K562 (cell line): ENCODE measurements around the gene FAM184B. TPM values are rescaled to one million over a fixed set of nuclear protein-coding genes. Genes with fewer than 3 reads are reported as not detected.

Experiments used
- KDM4B ChIP-seq, 2 experiments: fragments of 450-650 bp in 1 of 2; sonication (generic) in 1 of 2; IDR thresholded peaks; 2 replicates each; pipeline ENCODE4 v1.6.1; 2016 to 2017; ENCODE audit warnings: borderline replicate concordance in 2 of 2, antibody characterized with exemption in 1 of 2, low read depth in 1 of 2, mild to moderate bottlenecking in 1 of 2
- SAFB ChIP-seq: fragments of 200-400 bp; formaldehyde crosslinking; IDR thresholded peaks from 2 replicates; pipeline ENCODE4 v1.6.1; 2017; ENCODE audit warnings: low read depth, low read length, borderline replicate concordance
- polyA plus RNA-seq, 8 experiments: library from polyadenylated mRNA; depleted of rRNA in 4 of 8; stranded (reverse) in 5 of 8; unstranded in 3 of 8; fragments of >200 nt; fragmentation: Nextera tagmentation in 2 of 8; fragmentation: Illumina TruSeq in 1 of 8; extraction: Ambion mirVana in 2 of 8; extraction: Trizol in 1 of 8; gene quantifications; 2 replicates each; pipeline versions ENCODE4 v1.2.1 to v1.2.3, GENCODE V29; 2011 to 2014; ENCODE audit warnings: inconsistent platforms in 1 of 8, missing spikeins in 1 of 8
- total RNA-seq, 7 experiments: library from RNA; depleted of rRNA in 6 of 7; stranded (reverse); fragments of >200 nt in 6 of 7; fragmentation: Illumina TruSeq in 2 of 7; extraction: Trizol in 2 of 7; gene quantifications; 2 replicates each; pipeline versions ENCODE4 v1.2.1 to v1.2.3, GENCODE V29; 2011 to 2021; ENCODE audit warnings: low replicate concordance in 1 of 7
- TF ChIP-seq, protein P1 (sequence below): fragments of 450-650 bp; IDR thresholded peaks from 2 replicates; pipeline ENCODE4 v1.6.1; 2016; ENCODE audit warnings: mild to moderate bottlenecking, moderate library complexity
- TF ChIP-seq, protein P2 (sequence below), 2 experiments: IDR thresholded peaks; 2 replicates each; pipeline ENCODE4 v1.6.1; 2012; ENCODE audit warnings: improper control_type of control experiment in 2 of 2, low read depth in 2 of 2, low read length in 2 of 2, borderline replicate concordance in 1 of 2
- TF ChIP-seq, protein P3 (sequence below): fragments of 450-650 bp; IDR thresholded peaks from 2 replicates; pipeline ENCODE4 v1.6.1; 2016; ENCODE audit warnings: low read depth

The FAM184B gene
- total and polyA plus RNA-seq, 9 of the 15 experiments (the other 6 are each of a cell fraction or from before 2014, with no cell fraction given) = not detected

DNA sequence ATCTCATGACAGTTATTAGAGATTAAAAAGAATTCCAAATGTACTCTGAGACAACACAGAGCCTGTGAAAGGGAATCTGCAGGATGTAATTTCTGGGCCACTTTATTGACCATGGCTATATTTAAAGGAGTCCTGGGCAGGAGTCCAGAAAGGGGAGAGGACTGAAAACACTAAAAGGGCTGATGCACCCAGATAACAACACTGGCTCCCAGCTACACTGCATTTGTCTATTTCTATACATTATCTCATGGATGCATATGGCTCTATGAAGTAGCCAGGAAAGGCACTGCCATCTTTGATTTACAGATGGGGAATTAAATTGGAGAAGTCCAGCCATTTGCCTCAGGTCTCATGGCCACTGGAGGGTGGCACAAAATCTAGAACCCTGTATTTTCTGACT lies 111.0 kb downstream of the FAM184B start (continued):
- TF ChIP-seq, protein P1, sequence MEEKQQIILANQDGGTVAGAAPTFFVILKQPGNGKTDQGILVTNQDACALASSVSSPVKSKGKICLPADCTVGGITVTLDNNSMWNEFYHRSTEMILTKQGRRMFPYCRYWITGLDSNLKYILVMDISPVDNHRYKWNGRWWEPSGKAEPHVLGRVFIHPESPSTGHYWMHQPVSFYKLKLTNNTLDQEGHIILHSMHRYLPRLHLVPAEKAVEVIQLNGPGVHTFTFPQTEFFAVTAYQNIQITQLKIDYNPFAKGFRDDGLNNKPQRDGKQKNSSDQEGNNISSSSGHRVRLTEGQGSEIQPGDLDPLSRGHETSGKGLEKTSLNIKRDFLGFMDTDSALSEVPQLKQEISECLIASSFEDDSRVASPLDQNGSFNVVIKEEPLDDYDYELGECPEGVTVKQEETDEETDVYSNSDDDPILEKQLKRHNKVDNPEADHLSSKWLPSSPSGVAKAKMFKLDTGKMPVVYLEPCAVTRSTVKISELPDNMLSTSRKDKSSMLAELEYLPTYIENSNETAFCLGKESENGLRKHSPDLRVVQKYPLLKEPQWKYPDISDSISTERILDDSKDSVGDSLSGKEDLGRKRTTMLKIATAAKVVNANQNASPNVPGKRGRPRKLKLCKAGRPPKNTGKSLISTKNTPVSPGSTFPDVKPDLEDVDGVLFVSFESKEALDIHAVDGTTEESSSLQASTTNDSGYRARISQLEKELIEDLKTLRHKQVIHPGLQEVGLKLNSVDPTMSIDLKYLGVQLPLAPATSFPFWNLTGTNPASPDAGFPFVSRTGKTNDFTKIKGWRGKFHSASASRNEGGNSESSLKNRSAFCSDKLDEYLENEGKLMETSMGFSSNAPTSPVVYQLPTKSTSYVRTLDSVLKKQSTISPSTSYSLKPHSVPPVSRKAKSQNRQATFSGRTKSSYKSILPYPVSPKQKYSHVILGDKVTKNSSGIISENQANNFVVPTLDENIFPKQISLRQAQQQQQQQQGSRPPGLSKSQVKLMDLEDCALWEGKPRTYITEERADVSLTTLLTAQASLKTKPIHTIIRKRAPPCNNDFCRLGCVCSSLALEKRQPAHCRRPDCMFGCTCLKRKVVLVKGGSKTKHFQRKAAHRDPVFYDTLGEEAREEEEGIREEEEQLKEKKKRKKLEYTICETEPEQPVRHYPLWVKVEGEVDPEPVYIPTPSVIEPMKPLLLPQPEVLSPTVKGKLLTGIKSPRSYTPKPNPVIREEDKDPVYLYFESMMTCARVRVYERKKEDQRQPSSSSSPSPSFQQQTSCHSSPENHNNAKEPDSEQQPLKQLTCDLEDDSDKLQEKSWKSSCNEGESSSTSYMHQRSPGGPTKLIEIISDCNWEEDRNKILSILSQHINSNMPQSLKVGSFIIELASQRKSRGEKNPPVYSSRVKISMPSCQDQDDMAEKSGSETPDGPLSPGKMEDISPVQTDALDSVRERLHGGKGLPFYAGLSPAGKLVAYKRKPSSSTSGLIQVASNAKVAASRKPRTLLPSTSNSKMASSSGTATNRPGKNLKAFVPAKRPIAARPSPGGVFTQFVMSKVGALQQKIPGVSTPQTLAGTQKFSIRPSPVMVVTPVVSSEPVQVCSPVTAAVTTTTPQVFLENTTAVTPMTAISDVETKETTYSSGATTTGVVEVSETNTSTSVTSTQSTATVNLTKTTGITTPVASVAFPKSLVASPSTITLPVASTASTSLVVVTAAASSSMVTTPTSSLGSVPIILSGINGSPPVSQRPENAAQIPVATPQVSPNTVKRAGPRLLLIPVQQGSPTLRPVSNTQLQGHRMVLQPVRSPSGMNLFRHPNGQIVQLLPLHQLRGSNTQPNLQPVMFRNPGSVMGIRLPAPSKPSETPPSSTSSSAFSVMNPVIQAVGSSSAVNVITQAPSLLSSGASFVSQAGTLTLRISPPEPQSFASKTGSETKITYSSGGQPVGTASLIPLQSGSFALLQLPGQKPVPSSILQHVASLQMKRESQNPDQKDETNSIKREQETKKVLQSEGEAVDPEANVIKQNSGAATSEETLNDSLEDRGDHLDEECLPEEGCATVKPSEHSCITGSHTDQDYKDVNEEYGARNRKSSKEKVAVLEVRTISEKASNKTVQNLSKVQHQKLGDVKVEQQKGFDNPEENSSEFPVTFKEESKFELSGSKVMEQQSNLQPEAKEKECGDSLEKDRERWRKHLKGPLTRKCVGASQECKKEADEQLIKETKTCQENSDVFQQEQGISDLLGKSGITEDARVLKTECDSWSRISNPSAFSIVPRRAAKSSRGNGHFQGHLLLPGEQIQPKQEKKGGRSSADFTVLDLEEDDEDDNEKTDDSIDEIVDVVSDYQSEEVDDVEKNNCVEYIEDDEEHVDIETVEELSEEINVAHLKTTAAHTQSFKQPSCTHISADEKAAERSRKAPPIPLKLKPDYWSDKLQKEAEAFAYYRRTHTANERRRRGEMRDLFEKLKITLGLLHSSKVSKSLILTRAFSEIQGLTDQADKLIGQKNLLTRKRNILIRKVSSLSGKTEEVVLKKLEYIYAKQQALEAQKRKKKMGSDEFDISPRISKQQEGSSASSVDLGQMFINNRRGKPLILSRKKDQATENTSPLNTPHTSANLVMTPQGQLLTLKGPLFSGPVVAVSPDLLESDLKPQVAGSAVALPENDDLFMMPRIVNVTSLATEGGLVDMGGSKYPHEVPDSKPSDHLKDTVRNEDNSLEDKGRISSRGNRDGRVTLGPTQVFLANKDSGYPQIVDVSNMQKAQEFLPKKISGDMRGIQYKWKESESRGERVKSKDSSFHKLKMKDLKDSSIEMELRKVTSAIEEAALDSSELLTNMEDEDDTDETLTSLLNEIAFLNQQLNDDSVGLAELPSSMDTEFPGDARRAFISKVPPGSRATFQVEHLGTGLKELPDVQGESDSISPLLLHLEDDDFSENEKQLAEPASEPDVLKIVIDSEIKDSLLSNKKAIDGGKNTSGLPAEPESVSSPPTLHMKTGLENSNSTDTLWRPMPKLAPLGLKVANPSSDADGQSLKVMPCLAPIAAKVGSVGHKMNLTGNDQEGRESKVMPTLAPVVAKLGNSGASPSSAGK = no peak
- TF ChIP-seq, protein P2, sequence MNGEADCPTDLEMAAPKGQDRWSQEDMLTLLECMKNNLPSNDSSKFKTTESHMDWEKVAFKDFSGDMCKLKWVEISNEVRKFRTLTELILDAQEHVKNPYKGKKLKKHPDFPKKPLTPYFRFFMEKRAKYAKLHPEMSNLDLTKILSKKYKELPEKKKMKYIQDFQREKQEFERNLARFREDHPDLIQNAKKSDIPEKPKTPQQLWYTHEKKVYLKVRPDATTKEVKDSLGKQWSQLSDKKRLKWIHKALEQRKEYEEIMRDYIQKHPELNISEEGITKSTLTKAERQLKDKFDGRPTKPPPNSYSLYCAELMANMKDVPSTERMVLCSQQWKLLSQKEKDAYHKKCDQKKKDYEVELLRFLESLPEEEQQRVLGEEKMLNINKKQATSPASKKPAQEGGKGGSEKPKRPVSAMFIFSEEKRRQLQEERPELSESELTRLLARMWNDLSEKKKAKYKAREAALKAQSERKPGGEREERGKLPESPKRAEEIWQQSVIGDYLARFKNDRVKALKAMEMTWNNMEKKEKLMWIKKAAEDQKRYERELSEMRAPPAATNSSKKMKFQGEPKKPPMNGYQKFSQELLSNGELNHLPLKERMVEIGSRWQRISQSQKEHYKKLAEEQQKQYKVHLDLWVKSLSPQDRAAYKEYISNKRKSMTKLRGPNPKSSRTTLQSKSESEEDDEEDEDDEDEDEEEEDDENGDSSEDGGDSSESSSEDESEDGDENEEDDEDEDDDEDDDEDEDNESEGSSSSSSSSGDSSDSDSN (IDR thresholded peaks at IDR 0.05; ENCODE audit: borderline replicate concordance in 1 of 2, low read depth in 2 of 2, low read length in 2 of 2) = no peak
- TF ChIP-seq SAFB (no peak), KDM4B (IDR thresholded peaks at IDR 0.05; ENCODE audit: borderline replicate concordance in 2 of 2, low read depth in 1 of 2) (no peak)
- TF ChIP-seq, protein P3, sequence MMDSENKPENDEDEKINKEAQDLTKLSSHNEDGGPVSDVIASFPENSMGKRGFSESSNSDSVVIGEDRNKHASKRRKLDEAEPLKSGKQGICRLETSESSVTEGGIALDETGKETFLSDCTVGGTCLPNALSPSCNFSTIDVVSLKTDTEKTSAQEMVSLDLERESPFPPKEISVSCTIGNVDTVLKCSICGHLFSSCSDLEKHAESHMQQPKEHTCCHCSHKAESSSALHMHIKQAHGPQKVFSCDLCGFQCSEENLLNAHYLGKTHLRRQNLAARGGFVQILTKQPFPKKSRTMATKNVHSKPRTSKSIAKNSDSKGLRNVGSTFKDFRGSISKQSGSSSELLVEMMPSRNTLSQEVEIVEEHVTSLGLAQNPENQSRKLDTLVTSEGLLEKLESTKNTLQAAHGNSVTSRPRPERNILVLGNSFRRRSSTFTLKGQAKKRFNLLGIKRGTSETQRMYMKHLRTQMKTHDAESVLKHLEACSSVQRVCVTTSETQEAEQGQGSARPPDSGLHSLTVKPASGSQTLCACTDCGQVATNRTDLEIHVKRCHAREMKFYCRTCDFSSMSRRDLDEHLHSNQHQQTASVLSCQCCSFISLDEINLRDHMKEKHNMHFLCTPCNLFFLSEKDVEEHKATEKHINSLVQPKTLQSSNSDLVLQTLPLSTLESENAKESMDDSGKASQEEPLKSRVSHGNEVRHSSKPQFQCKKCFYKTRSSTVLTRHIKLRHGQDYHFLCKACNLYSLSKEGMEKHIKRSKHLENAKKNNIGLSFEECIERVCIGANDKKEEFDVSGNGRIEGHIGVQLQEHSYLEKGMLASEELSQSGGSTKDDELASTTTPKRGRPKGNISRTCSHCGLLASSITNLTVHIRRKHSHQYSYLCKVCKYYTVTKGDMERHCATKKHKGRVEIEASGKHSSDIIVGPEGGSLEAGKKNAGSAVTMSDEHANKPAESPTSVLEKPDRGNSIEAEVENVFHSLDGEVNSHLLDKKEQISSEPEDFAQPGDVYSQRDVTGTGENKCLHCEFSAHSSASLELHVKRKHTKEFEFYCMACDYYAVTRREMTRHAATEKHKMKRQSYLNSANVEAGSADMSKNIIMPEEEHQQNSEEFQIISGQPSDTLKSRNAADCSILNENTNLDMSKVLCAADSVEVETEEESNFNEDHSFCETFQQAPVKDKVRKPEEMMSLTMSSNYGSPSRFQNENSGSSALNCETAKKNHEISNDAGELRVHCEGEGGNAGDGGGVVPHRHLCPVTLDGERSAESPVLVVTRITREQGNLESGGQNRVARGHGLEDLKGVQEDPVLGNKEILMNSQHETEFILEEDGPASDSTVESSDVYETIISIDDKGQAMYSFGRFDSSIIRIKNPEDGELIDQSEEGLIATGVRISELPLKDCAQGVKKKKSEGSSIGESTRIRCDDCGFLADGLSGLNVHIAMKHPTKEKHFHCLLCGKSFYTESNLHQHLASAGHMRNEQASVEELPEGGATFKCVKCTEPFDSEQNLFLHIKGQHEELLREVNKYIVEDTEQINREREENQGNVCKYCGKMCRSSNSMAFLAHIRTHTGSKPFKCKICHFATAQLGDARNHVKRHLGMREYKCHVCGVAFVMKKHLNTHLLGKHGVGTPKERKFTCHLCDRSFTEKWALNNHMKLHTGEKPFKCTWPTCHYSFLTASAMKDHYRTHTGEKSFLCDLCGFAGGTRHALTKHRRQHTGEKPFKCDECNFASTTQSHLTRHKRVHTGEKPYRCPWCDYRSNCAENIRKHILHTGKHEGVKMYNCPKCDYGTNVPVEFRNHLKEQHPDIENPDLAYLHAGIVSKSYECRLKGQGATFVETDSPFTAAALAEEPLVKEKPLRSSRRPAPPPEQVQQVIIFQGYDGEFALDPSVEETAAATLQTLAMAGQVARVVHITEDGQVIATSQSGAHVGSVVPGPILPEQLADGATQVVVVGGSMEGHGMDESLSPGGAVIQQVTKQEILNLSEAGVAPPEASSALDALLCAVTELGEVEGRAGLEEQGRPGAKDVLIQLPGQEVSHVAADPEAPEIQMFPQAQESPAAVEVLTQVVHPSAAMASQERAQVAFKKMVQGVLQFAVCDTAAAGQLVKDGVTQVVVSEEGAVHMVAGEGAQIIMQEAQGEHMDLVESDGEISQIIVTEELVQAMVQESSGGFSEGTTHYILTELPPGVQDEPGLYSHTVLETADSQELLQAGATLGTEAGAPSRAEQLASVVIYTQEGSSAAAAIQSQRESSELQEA = no peak
